Measurements from ENCODE around the gene GSTT2B. TPM values are rescaled to one million over a fixed set of nuclear protein-coding genes. Genes with fewer than 3 reads are reported as not detected.
A peak's percentile ranks its signal among the peaks of the same experiment; 100 is the strongest.

The GSTT2B gene
- total and polyA plus RNA-seq, 10 of the 15 experiments (the other 5 are each of a cell fraction or from before 2014, with no cell fraction given) = 0.15 to 0.29 (median 0.21) TPM; not detected in 7

- TF ChIP-seq ZNF592 (IDR thresholded peaks at IDR 0.05) (no peak), YBX1 (IDR thresholded peaks at IDR 0.05) (no peak), TCF3 (IDR thresholded peaks at IDR 0.05; ENCODE audit: borderline replicate concordance, insufficient read depth, low read depth, low read length) (0 out of 2 replicates have a peak, but pooled peaks have one; percentile 39), HCFC1 (IDR thresholded peaks at IDR 0.05; ENCODE audit: low read length) (peak; percentile 14; the same call in 1 of the 2 replicates), RBBP5 (conservative IDR thresholded peaks at IDR 0.05) (no peak), HSF1 (IDR thresholded peaks at IDR 0.05; ENCODE audit: low read depth, low read length) (no peak), PAX8 (IDR thresholded peaks at IDR 0.05) (no peak), CEBPB (IDR thresholded peaks at IDR 0.05; ENCODE audit: borderline replicate concordance in 1 of 2, low read depth in 2 of 2, low read length in 2 of 2) (no peak), CHD1 (IDR thresholded peaks at IDR 0.05; ENCODE audit: low read depth, low read length) (no peak; the same call in none of the 2 replicates), EP300 (IDR thresholded peaks at IDR 0.05; ENCODE audit: borderline replicate concordance in 1 of 2, control insufficient read depth in 1 of 2, low read depth in 2 of 2, low read length in 2 of 2) (no peak), ELK1 (IDR thresholded peaks at IDR 0.05; ENCODE audit: low read depth, low read length) (peak; percentile 11; the same call in 1 of the 2 replicates), REST (IDR thresholded peaks at IDR 0.05; ENCODE audit: low read depth, low read length) (no peak), RELA (IDR thresholded peaks at IDR 0.05; ENCODE audit: borderline replicate concordance, partially characterized antibody) (peak; percentile 20), GABPA (IDR thresholded peaks at IDR 0.05; ENCODE audit: low read depth) (peak; percentile 59; the same call in 1 of the 2 replicates), RFX5 (IDR thresholded peaks at IDR 0.05; ENCODE audit: low read depth, low read length) (no peak; the same call in 1 of the 2 replicates), RAD21 (IDR thresholded peaks at IDR 0.05; ENCODE audit: insufficient read depth, low read depth, low read length) (no peak), WRNIP1 (IDR thresholded peaks at IDR 0.05; ENCODE audit: borderline replicate concordance, low read depth, low read length) (no peak), ZZZ3 (IDR thresholded peaks at IDR 0.05; ENCODE audit: control insufficient read depth, insufficient read length, low read depth) (no peak), STAT1 (conservative IDR thresholded peaks at IDR 0.05) (0 out of 2 replicates have a peak, but pooled peaks have one; percentile 22)
These were observed 47.2 kb downstream of the GSTT2B start (continued) for GRCh38 chr22:23913661-23914353.
